K562 (cell line): ENCODE results near the gene ERF. TPM values are rescaled to one million over a fixed set of nuclear protein-coding genes. Genes with fewer than 3 reads are reported as not detected.

Experiments used
- ATAC-seq: fragments of 200-7000 bp; cut with Tn5 transposase; 3 replicates; pipeline ENCODE4 v1.9.1; 2020; ENCODE audit warnings: moderate library complexity
- BruUV-seq: library from RNA; stranded (reverse); fragments of 400-500 nt; replicated peaks from 2 replicates; lab custom pipeline; 2021; lab: Mats Ljungman, UMichigan
- CTCF ChIA-PET: fragments of 300-600 bp; formaldehyde crosslinking; extraction: SDS; loops from one replicate; lab custom pipeline; 2021; ENCODE audit warnings: low intra/inter-chr PET ratio; lab: Yijun Ruan, JAX
- POLR2A ChIA-PET: fragments of 300-600, 350-650 bp; sonication (Branson Sonifier 250); formaldehyde crosslinking; extraction: SDS; loops from one replicate; lab custom pipeline; 2021; ENCODE audit warnings: antibody characterized with exemption, inconsistent platforms; lab: Yijun Ruan, JAX
- DNase-seq, 4 experiments: peaks; one replicate each; pipeline versions ENCODE4 v3.0.0 to v3.0.0-alpha.2; 2011 to 2018; ENCODE audit warnings: low spot score in 3 of 4, mixed read lengths in 3 of 4; ENCODE audit errors: extremely low read depth in 1 of 4
- FAIRE-seq: peaks from 2 replicates; lab custom pipeline; 2011; peaks lifted over from hg19 to GRCh38; lab: Jason Lieb, UNC
- H2AFZ ChIP-seq: 2 replicates; pipeline ENCODE4 v1.6.0; 2011; ENCODE audit warnings: low read depth, low read length, control low read depth, inconsistent platforms
- H3K27ac ChIP-seq: fragments of 200-600 bp; 3 replicates; pipeline ENCODE4 v1.8.0; 2011; ENCODE audit warnings: low read depth, mild to moderate bottlenecking, control low read depth, inconsistent platforms, low read length, moderate library complexity, mixed read lengths; ENCODE audit errors: extremely low read depth
- H3K27me3 ChIP-seq, 2 experiments: fragments of 300-600 bp in 1 of 2; 2 replicates in 1 of 2; 3 replicates in 1 of 2; pipeline versions ENCODE4 v1.6.0 to v1.8.0; 2011; ENCODE audit warnings: inconsistent platforms in 2 of 2, low read length in 2 of 2, mild to moderate bottlenecking in 1 of 2, mixed read lengths in 1 of 2, moderate library complexity in 1 of 2; ENCODE audit not compliant: control insufficient read depth in 2 of 2, insufficient read depth in 2 of 2
- H3K36me3 ChIP-seq: fragments of 300-600 bp; 3 replicates; pipeline ENCODE4 v1.8.0; 2011; ENCODE audit warnings: mild to moderate bottlenecking, low read length, inconsistent platforms; ENCODE audit not compliant: control insufficient read depth, insufficient read depth
- H3K4me1 ChIP-seq, 2 experiments: fragments of 200-600 bp in 1 of 2; replicated peaks in 1 of 2; 2 replicates in 1 of 2; 3 replicates in 1 of 2; pipeline versions ENCODE4 v1.5.1 to v1.8.0; 2011; ENCODE audit warnings: inconsistent platforms in 2 of 2, low read length in 2 of 2, mild to moderate bottlenecking in 1 of 2, mixed read lengths in 1 of 2, moderate library complexity in 1 of 2; ENCODE audit not compliant: control insufficient read depth in 2 of 2, insufficient read depth in 2 of 2
- H3K4me2 ChIP-seq: 2 replicates; pipeline ENCODE4 v1.6.1; 2011; ENCODE audit warnings: low read length, control low read depth, inconsistent platforms, mixed read lengths; ENCODE audit not compliant: insufficient read depth
- H3K4me3 ChIP-seq: fragments of 200-600 bp; sonication (generic), shearing (Covaris generic); 2 replicates; pipeline ENCODE4 v1.5.1; 2016; ENCODE audit warnings: control low read depth, inconsistent platforms
- H3K79me2 ChIP-seq: fragments of 200-600 bp; 3 replicates; pipeline ENCODE4 v1.8.0; 2011; ENCODE audit warnings: low read length, inconsistent platforms; ENCODE audit not compliant: control insufficient read depth, insufficient read depth
- H3K9ac ChIP-seq, 2 experiments: 2 replicates each; pipeline versions ENCODE4 v1.6.0 to v1.6.1; 2011; ENCODE audit warnings: low read depth in 2 of 2, low read length in 2 of 2, control low read depth in 1 of 2, inconsistent platforms in 1 of 2, mild to moderate bottlenecking in 1 of 2, mixed read lengths in 1 of 2; ENCODE audit not compliant: insufficient read depth in 1 of 2
- H3K9me1 ChIP-seq: one replicate; pipeline ENCODE4 v1.6.0; 2011; ENCODE audit warnings: inconsistent platforms, mild to moderate bottlenecking, low read length, moderate library complexity; ENCODE audit not compliant: control insufficient read depth, insufficient read depth
- H3K9me3 ChIP-seq: replicated peaks from 2 replicates; pipeline ENCODE4 v1.5.1; 2011; ENCODE audit warnings: low read depth, low read length, inconsistent platforms; ENCODE audit not compliant: control insufficient read depth, insufficient read depth
- H4K20me1 ChIP-seq: replicated peaks from 2 replicates; pipeline ENCODE4 v1.6.1; 2011; ENCODE audit warnings: low read length, inconsistent platforms, mixed read lengths; ENCODE audit not compliant: control insufficient read depth, insufficient read depth
- HDAC2 ChIP-seq: fragments of 450-650 bp; IDR thresholded peaks from 2 replicates; pipeline ENCODE4 v1.6.1; 2016; ENCODE audit warnings: mild to moderate bottlenecking
- HMGN3 ChIP-seq: IDR thresholded peaks from 2 replicates; pipeline ENCODE4 v1.6.1; 2011; ENCODE audit warnings: borderline replicate concordance, low read depth, mild to moderate bottlenecking, mixed read lengths, low read length; ENCODE audit not compliant: insufficient read length; ENCODE audit errors: extremely low read depth
- NBN ChIP-seq: fragments of 450-650 bp; IDR thresholded peaks from 2 replicates; pipeline ENCODE4 v1.6.1; 2016; ENCODE audit warnings: low read depth, mild to moderate bottlenecking
- NRF1 ChIP-seq, 2 experiments: fragments of 450-650 bp; IDR thresholded peaks in 1 of 2; conservative IDR thresholded peaks in 1 of 2; 2 replicates each; pipeline ENCODE4 v1.6.1; 2014; ENCODE audit warnings: mild to moderate bottlenecking in 2 of 2
- PKNOX1 ChIP-seq: fragments of 450-650 bp; IDR thresholded peaks from 2 replicates; pipeline ENCODE4 v1.6.1; 2016
- SIN3B ChIP-seq: fragments of 450-650 bp; IDR thresholded peaks from 2 replicates; pipeline ENCODE4 v1.6.1; 2017; ENCODE audit warnings: low read depth, mild to moderate bottlenecking, moderate library complexity
- SUPT5H ChIP-seq: fragments of 450-650 bp; IDR thresholded peaks from 2 replicates; pipeline ENCODE4 v1.6.1; 2016
- TRIM25 ChIP-seq: fragments of 450-650 bp; IDR thresholded peaks from 2 replicates; pipeline ENCODE4 v1.7.0; 2016; ENCODE audit warnings: borderline replicate concordance
- ZBTB2 ChIP-seq: fragments of 450-650 bp; IDR thresholded peaks from 2 replicates; pipeline ENCODE4 v1.6.1; 2016; ENCODE audit warnings: antibody characterized with exemption
- ZNF740 ChIP-seq, 3 experiments: fragments of 200-800 bp in 1 of 3; sonication (Bioruptor generic) in 1 of 3; sonication (generic) in 1 of 3; formaldehyde crosslinking in 1 of 3; IDR thresholded peaks; 2 replicates each; pipeline versions ENCODE4 v1.6.1 to v1.8.0; 2016 to 2022; ENCODE audit warnings: mild to moderate bottlenecking in 2 of 3, missing compliant biosample characterization in 2 of 3, missing genetic modification characterization in 2 of 3, missing genetic modification reagents in 1 of 3
- ZNF76 ChIP-seq: fragments of 250-450 bp; sonication (Bioruptor Pico); IDR thresholded peaks from 2 replicates; pipeline ENCODE4 v1.4.0; 2020; ENCODE audit warnings: mild to moderate bottlenecking, moderate library complexity, borderline replicate concordance
- WGBS: fragments of 100-300 bp; shearing (Covaris generic); methylation state at CpG from one replicate; pipeline ENCODE4 v1.1.6; 2016; ENCODE audit warnings: low coverage, mixed read lengths; ENCODE audit not compliant: insufficient coverage; ENCODE audit errors: missing lambda C conversion rate; 5-methylcytosine and 5-hydroxymethylcytosine counted together
- in situ Hi-C: fragments of 300-500 bp; cut with MboI; formaldehyde crosslinking; loops from 4 replicates; pipeline ENCODE4 v1.15.0; 2018; ENCODE audit warnings: inconsistent platforms, mixed read lengths
- intact Hi-C: fragments of 100-400 bp; cut with micrococcal nuclease; formaldehyde crosslinking; loops from 2 replicates; pipeline ENCODE4 v1.14.2; 2022
- polyA plus RNA-seq, 8 experiments: library from polyadenylated mRNA; depleted of rRNA in 4 of 8; stranded (reverse) in 5 of 8; unstranded in 3 of 8; fragments of >200 nt; fragmentation: Nextera tagmentation in 2 of 8; fragmentation: Illumina TruSeq in 1 of 8; extraction: Ambion mirVana in 2 of 8; extraction: Trizol in 1 of 8; gene quantifications; 2 replicates each; pipeline versions ENCODE4 v1.2.1 to v1.2.3, GENCODE V29; 2011 to 2014; ENCODE audit warnings: inconsistent platforms in 1 of 8, missing spikeins in 1 of 8
- total RNA-seq, 7 experiments: library from RNA; depleted of rRNA in 6 of 7; stranded (reverse); fragments of >200 nt in 6 of 7; fragmentation: Illumina TruSeq in 2 of 7; extraction: Trizol in 2 of 7; gene quantifications; 2 replicates each; pipeline versions ENCODE4 v1.2.1 to v1.2.3, GENCODE V29; 2011 to 2021; ENCODE audit warnings: low replicate concordance in 1 of 7

ERF gene
- total and polyA plus RNA-seq, 9 of the 15 experiments (the other 6 are each of a cell fraction or from before 2014, with no cell fraction given): 0.03 to 75.4 (median 27.0) TPM

GRCh38 chr19:42284066-42284501 is 29.2 kb upstream of the ERF start (continued):
- TF ChIP-seq NRF1 (conservative IDR thresholded peaks at IDR 0.05 in 1 of 2, IDR thresholded peaks at IDR 0.05 in 1 of 2) (peak in 1 of 2 experiments; percentile 31; a peak in 2 of 4 replicates), HMGN3 (peak; percentile 39), SIN3B (0 out of 2 replicates have a peak, but pooled peaks have one; percentile 30)
- TF ChIP-seq, all 486 proteins: peak for 26

- Histone ChIP-seq H2AFZ (peak overlapping the region; percentile 64; the same call in 1 of the 2 replicates), H3K27me3 (no peaks in the 10 kb centered on the region; a peak in 1 of 5 replicates), H3K79me2 (peaks cover 71% of the 10 kb centered on the region), H3K4me1 (peaks cover 49 to 85% of the 10 kb centered on the region in 2 experiments), H3K4me3 (peak overlapping the region; percentile 48), H3K36me3 (peaks cover 19% of the 10 kb centered on the region; the same call in 2 of the 3 replicates), H3K9ac (peak overlapping the region; percentile 68 to 94), H4K20me1 (0 out of 2 replicates have a peak, but pooled peaks cover 8% of the 10 kb centered on the region), H3K4me2 (peak overlapping the region; percentile 97), H3K9me3 (no peaks in the 10 kb centered on the region), H3K9me1 (no peaks in the 10 kb centered on the region), H3K27ac (peak overlapping the region; percentile 90)
- WGBS: 5% methylated on average over 35 of the region's 74 CpGs
- peak; percentile 87 for FAIRE-seq
- ChIA-PET CTCF (interaction anchor here (0.8 kb wide), 1 partner anchor 42 kb away, joined by 3 read pairs; the partner anchor contains the start of gene MEGF8), POLR2A (interaction anchor here (0.8 to 2.1 kb wide), 7 partner anchors 9 to 145 kb away, joined by 3 to 10 read pairs (median 4); partner anchors contain the start of gene CIC)
- in situ Hi-C loops (no loop called here), intact Hi-C loops (no loop called here)
- peak; percentile 84 to 98 (median 91) for DNase-seq
- BruUV-seq: no TSS peak
- ATAC-seq: peak; percentile 78
- TF ChIP-seq ZBTB2 (peak; percentile 85), ZNF740 (CRISPR knock-in tag; IDR thresholded peaks at IDR 0.05) (peak; percentile 67; the same call in 1 of the 2 replicates), ZNF740 (tag; IDR thresholded peaks at IDR 0.05) (no peak), SUPT5H (peak; percentile 70), TRIM25 (0 out of 2 replicates have a peak, but pooled peaks have one; percentile 66), ZNF76 (CRISPR knock-in tag) (no peak), NBN (peak; percentile 56; the same call in 1 of the 2 replicates), PKNOX1 (peak; percentile 85), HDAC2 (peak; percentile 75; the same call in 1 of the 2 replicates)
These were observed 28.5 kb upstream of the ERF start for GRCh38 chr19:42283188-42284065.
